IMR-90 (cell line): ENCODE data around the gene ZSCAN16. TPM values are rescaled to one million over a fixed set of nuclear protein-coding genes. Genes with fewer than 3 reads are reported as not detected.

ENCODE experiments used
- ATAC-seq: fragments of 200-7000 bp; cut with Tn5 transposase; 2 replicates; pipeline ENCODE4 v1.9.1; 2020; ENCODE audit warnings: low read depth, mild to moderate bottlenecking, moderate library complexity
- BruUV-seq: library from RNA; stranded (reverse); fragments of 400-500 nt; replicated peaks from 2 replicates; lab custom pipeline; 2021; lab: Mats Ljungman, UMichigan
- CTCF ChIA-PET: fragments of 300-600 bp; formaldehyde crosslinking; extraction: SDS; loops from one replicate; lab custom pipeline; 2021; ENCODE audit warnings: antibody characterized with exemption; lab: Yijun Ruan, JAX
- POLR2A ChIA-PET: fragments of 300-600 bp; sonication (Branson Sonifier 250); formaldehyde crosslinking; loops from one replicate; lab custom pipeline; 2022; ENCODE audit warnings: antibody characterized with exemption; ENCODE audit not compliant: unreplicated experiment; lab: Charles Lee
- DNase-seq: peaks from one replicate; pipeline ENCODE4 v3.0.0; 2013
- H2AFZ ChIP-seq: replicated peaks from 2 replicates; pipeline ENCODE3; 2013; ENCODE audit warnings: low read length, mild to moderate bottlenecking; ENCODE audit not compliant: poor library complexity
- H2AK5ac ChIP-seq: 2 replicates; pipeline ENCODE4 v1.6.1; 2013; ENCODE audit warnings: low read depth, low read length, inconsistent platforms
- H2AK9ac ChIP-seq: replicated peaks from 2 replicates; pipeline ENCODE3; 2013; ENCODE audit warnings: mild to moderate bottlenecking, low read depth, low read length, moderate library complexity; ENCODE audit not compliant: poor library complexity
- H2BK120ac ChIP-seq: 2 replicates; pipeline ENCODE4 v1.6.1; 2013; ENCODE audit warnings: low read depth, low read length, inconsistent platforms
- H2BK15ac ChIP-seq: 3 replicates; pipeline ENCODE4 v1.6.1; 2013; ENCODE audit warnings: low read depth, low read length, inconsistent platforms
- H2BK20ac ChIP-seq: 2 replicates; pipeline ENCODE4 v1.6.1; 2013; ENCODE audit warnings: low read depth, mild to moderate bottlenecking, inconsistent platforms, low read length, moderate library complexity
- H2BK5ac ChIP-seq: 2 replicates; pipeline ENCODE4 v1.6.1; 2013; ENCODE audit warnings: mild to moderate bottlenecking, low read depth, low read length, inconsistent platforms; ENCODE audit not compliant: poor library complexity, severe bottlenecking
- H3K14ac ChIP-seq: replicated peaks from 2 replicates; pipeline ENCODE4 v1.6.1; 2013; ENCODE audit warnings: low read depth, low read length, inconsistent platforms
- H3K18ac ChIP-seq: 2 replicates; pipeline ENCODE4 v1.6.1; 2013; ENCODE audit warnings: low read depth, low read length, control low read depth
- H3K23ac ChIP-seq: 2 replicates; pipeline ENCODE4 v1.6.1; 2013; ENCODE audit warnings: low read depth, low read length, inconsistent platforms
- H3K27ac ChIP-seq: 2 replicates; pipeline ENCODE4 v1.5.1; 2013; ENCODE audit warnings: mild to moderate bottlenecking, control low read depth, low read length; ENCODE audit not compliant: insufficient read depth
- H3K27me3 ChIP-seq: 2 replicates; pipeline ENCODE4 v1.6.1; 2013; ENCODE audit warnings: low read length; ENCODE audit not compliant: control insufficient read depth, insufficient read depth
- H3K36me3 ChIP-seq: 2 replicates; pipeline ENCODE4 v1.6.1; 2013; ENCODE audit warnings: low read length, mixed read lengths; ENCODE audit not compliant: control insufficient read depth, insufficient read depth
- H3K4ac ChIP-seq: 2 replicates; pipeline ENCODE4 v1.6.1; 2013; ENCODE audit warnings: low read depth, low read length, inconsistent platforms
- H3K4me1 ChIP-seq: 2 replicates; pipeline ENCODE4 v1.6.1; 2013; ENCODE audit warnings: low read length, mixed read lengths; ENCODE audit not compliant: control insufficient read depth, insufficient read depth
- H3K4me2 ChIP-seq: 2 replicates; pipeline ENCODE4 v1.6.1; 2013; ENCODE audit warnings: low read depth, mild to moderate bottlenecking, control low read depth, low read length, moderate library complexity
- H3K4me3 ChIP-seq: 2 replicates; pipeline ENCODE4 v1.5.1; 2013; ENCODE audit warnings: low read depth, mild to moderate bottlenecking, control low read depth, low read length, moderate library complexity; ENCODE audit not compliant: insufficient read depth
- H3K56ac ChIP-seq: 2 replicates; pipeline ENCODE4 v1.6.1; 2013; ENCODE audit warnings: low read length, inconsistent platforms; ENCODE audit not compliant: insufficient read depth; ENCODE audit errors: extremely low read depth
- H3K79me1 ChIP-seq, 2 experiments: 2 replicates each; pipeline ENCODE4 v1.6.1; 2013; ENCODE audit warnings: low read length in 2 of 2, inconsistent platforms in 1 of 2, low read depth in 1 of 2
- H3K9ac ChIP-seq: 2 replicates; pipeline ENCODE4 v1.6.1; 2013; ENCODE audit warnings: low read depth, low read length, control low read depth
- H3K9me1 ChIP-seq: 2 replicates; pipeline ENCODE4 v1.6.1; 2013; ENCODE audit warnings: low read length, inconsistent platforms; ENCODE audit not compliant: insufficient read depth
- H3K9me3 ChIP-seq: 2 replicates; pipeline ENCODE4 v1.6.1; 2013; ENCODE audit warnings: low read length; ENCODE audit not compliant: control insufficient read depth, insufficient read depth
- H4K20me1 ChIP-seq: 2 replicates; pipeline ENCODE4 v1.6.1; 2013; ENCODE audit warnings: low read length, inconsistent platforms; ENCODE audit not compliant: insufficient read depth
- H4K5ac ChIP-seq: 2 replicates; pipeline ENCODE4 v1.6.1; 2013; ENCODE audit warnings: mild to moderate bottlenecking, low read depth, low read length, control low read depth
- H4K8ac ChIP-seq, 2 experiments: 2 replicates each; pipeline ENCODE4 v1.6.1; 2013; ENCODE audit warnings: low read depth in 2 of 2, low read length in 2 of 2, control low read depth in 1 of 2, inconsistent platforms in 1 of 2
- H4K91ac ChIP-seq: 2 replicates; pipeline ENCODE4 v1.6.1; 2013; ENCODE audit warnings: low read depth, low read length, inconsistent platforms; ENCODE audit not compliant: insufficient read depth
- CEBPB ChIP-seq: IDR thresholded peaks from 2 replicates; pipeline ENCODE4 v1.6.1; 2012; ENCODE audit warnings: low read depth, low read length, improper control_type of control experiment
- MAZ ChIP-seq: IDR thresholded peaks from 2 replicates; pipeline ENCODE4 v1.6.1; 2012; ENCODE audit warnings: low read depth, mild to moderate bottlenecking, low read length, improper control_type of control experiment, moderate library complexity, borderline replicate concordance
- MXI1 ChIP-seq: IDR thresholded peaks from 2 replicates; pipeline ENCODE4 v1.6.1; 2012; ENCODE audit warnings: low read depth, mild to moderate bottlenecking, low read length, moderate library complexity, borderline replicate concordance
- NFE2L2 ChIP-seq: fragments of 150-350 bp; IDR thresholded peaks from 2 replicates; pipeline ENCODE4 v1.6.1; 2016; ENCODE audit warnings: low read depth, mild to moderate bottlenecking, low read length
- SMC3 ChIP-seq: fragments of 150-350 bp; IDR thresholded peaks from 2 replicates; pipeline ENCODE4 v1.6.1; 2016; ENCODE audit warnings: low read depth, mild to moderate bottlenecking, antibody characterized with exemption, low read length, moderate library complexity
- WGBS, 2 experiments: methylation state at CpG; one replicate each; pipeline versions ENCODE4 v1.1.5 to v1.1.7; 2013; ENCODE audit warnings: missing lambda C conversion rate in 2 of 2; ENCODE audit not compliant: insufficient read length in 1 of 2; ENCODE audit errors: extremely low coverage in 2 of 2; 5-methylcytosine and 5-hydroxymethylcytosine counted together
- dilution Hi-C: fragments of 300-500 bp; cut with HindIII; formaldehyde crosslinking; loops from one replicate; pipeline ENCODE4 v1.14.3; 2018; ENCODE audit warnings: low sequenced_read_pairs; ENCODE audit not compliant: unreplicated experiment
- in situ Hi-C: fragments of 300-500 bp; cut with MboI; formaldehyde crosslinking; loops from 3 replicates; pipeline ENCODE4 v1.14.3; 2019; ENCODE audit warnings: low sequenced_read_pairs, inconsistent platforms, mixed read lengths
- intact Hi-C: fragments of 100-400 bp; cut with micrococcal nuclease; formaldehyde crosslinking; loops from 2 replicates; pipeline ENCODE4 v1.10.0; 2022
- polyA plus RNA-seq, 3 experiments: library from polyadenylated mRNA; depleted of rRNA; stranded (reverse); fragments of >200 nt; gene quantifications; 2 replicates each; pipeline ENCODE4 v1.2.3, GENCODE V29; 2012; ENCODE audit warnings: low replicate concordance in 1 of 3
- total RNA-seq: library from RNA; depleted of rRNA; stranded (reverse); fragments of >200 nt; gene quantifications from 2 replicates; pipeline ENCODE4 v1.2.3, GENCODE V29; 2012
- TF ChIP-seq, protein P1 (sequence below): fragments of 150-350 bp; IDR thresholded peaks from 2 replicates; pipeline ENCODE4 v1.6.1; 2017; ENCODE audit warnings: mild to moderate bottlenecking, antibody characterized with exemption, low read length, low read depth
- TF ChIP-seq, protein P2 (sequence below): fragments of 150-350 bp; IDR thresholded peaks from 2 replicates; pipeline ENCODE4 v1.6.1; 2016; ENCODE audit warnings: low read depth, mild to moderate bottlenecking, low read length, moderate library complexity, borderline replicate concordance

Gene ZSCAN16
- total and polyA plus RNA-seq, 2 of the 4 experiments (the other 2 are of a cell fraction) = 1.8 to 3.0 TPM

DNA sequence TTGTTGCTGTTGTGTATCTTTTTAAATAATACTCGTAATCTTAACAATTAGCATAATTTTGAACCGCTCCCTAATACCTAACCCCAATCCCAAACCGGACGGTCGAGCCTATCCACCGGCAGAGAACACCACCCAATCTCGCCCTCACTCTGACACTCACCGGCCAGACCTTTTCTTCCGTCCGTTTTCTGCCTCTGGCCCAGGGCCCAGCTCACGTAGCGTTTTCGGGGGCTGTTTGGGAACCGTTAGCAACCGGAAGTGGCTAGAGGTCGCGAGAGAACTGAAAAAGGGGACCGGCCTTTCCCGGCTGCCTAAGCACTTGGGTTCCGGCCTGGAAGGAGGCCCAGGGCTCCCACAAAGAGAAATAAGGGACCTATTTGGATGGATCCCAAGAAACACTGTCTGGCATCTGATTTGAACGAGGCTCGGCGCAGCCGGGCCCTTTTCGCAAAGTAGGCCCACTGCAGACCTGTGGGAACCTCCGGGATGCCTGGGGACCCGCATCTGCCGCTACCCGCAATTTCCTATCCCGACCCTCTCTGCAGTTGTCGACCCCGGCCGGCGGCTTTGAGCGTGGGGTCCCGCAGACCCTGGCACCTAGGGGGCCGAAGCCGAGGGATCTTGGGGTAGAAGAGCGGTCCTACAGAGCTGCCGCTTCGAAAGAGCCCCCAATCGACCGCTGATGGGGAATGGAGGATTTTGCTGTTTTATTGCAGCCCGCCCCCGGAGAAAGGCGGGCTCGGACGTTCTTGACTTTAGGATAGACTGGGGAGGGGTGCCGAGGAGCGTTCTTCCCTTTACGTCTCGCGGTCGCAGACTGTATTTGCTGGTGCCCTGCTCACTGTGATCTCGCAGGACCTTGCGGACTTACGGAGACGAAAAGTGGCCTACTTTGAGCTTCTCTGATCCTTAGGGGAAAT, 12.4 kb downstream of the ZSCAN16 start (continued):
- TF ChIP-seq, protein P1, sequence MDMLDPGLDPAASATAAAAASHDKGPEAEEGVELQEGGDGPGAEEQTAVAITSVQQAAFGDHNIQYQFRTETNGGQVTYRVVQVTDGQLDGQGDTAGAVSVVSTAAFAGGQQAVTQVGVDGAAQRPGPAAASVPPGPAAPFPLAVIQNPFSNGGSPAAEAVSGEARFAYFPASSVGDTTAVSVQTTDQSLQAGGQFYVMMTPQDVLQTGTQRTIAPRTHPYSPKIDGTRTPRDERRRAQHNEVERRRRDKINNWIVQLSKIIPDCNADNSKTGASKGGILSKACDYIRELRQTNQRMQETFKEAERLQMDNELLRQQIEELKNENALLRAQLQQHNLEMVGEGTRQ = no peak

DNA sequence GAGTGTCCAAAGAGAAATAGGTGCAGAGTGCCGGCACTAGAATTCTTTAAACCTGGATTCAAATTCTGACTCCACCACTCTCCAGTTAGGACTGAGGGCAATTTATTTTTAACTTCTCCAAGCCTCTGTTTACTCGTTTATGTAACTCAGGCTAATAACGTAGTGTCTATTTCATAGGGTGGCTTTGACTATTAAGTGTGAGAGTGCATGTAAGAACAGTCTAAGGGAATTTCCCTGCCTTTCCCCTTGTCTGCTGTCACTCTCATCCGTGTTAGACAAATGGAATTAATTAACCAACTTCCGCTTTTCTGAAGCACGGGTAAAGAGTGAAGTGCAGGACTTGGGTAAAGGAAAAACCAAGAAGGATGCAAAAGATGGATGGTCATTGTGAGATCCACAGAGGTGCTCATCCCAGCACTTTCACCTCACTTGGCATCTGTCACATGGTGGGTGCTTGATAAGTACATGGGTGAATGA, 13.1 kb downstream of the ZSCAN16 start:
- BruUV-seq = no TSS peak
- no peak for ATAC-seq
- H3K9ac ChIP-seq = peak overlapping the region; percentile 73

More for the DNA sequence above, 13.1 kb downstream of the ZSCAN16 start:
- Histone ChIP-seq H3K56ac (peak overlapping the region; percentile 72), H2BK20ac (no peak overlapping the region), H3K36me3 (no peaks in the 10 kb centered on the region; the same call in 1 of the 2 replicates), H3K18ac (peak overlapping the region; percentile 63), H3K4me1 (peaks cover 2% of the 10 kb centered on the region; the same call in 1 of the 2 replicates), H2AK9ac (peak overlapping the region; percentile 56), H4K20me1 (no peaks in the 10 kb centered on the region), H3K4me3 (peak overlapping the region; percentile 95), H4K91ac (peak overlapping the region; percentile 75), H3K14ac (peak overlapping the region; percentile 75), H3K9me3 (no peaks in the 10 kb centered on the region), H3K27me3 (no peaks in the 10 kb centered on the region), H2AK5ac (peak overlapping the region; percentile 37; the same call in 1 of the 2 replicates), H2BK120ac (0 out of 2 replicates have a peak overlapping the region, but pooled peaks have one; percentile 28), H4K5ac (peak overlapping the region; percentile 86), H3K23ac (peak overlapping the region; percentile 70), H2AFZ (peak overlapping the region; percentile 97), H4K8ac (peak overlapping the region; percentile 68 to 84), H3K79me1 (peaks cover 3 to 34% of the 10 kb centered on the region in 2 experiments; a peak in 3 of 4 replicates), H3K4me2 (peak overlapping the region; percentile 88), H3K9me1 (no peaks in the 10 kb centered on the region), H2BK5ac (peak overlapping the region; percentile 44), H3K4ac (peak overlapping the region; percentile 76), H2BK15ac (peak overlapping the region; percentile 27; the same call in 2 of the 3 replicates), H3K27ac (peak overlapping the region; percentile 75)
- intact Hi-C loops (loop anchor here (2.0 to 5.0 kb wide), 3 partner anchors 75 to 260 kb away; partner anchors contain the start of genes ZSCAN12 and ZSCAN26), in situ Hi-C loops (no loop called here), dilution Hi-C loops (no loop called here)
- peak; percentile 14 for DNase-seq
- POLR2A ChIA-PET = interaction anchor here (0.6 kb wide), 1 partner anchor 775 kb away, joined by 4 read pairs; no protein-coding TSS in a partner anchor
- no CpG with 5 or more reads among the region's 6 CpGs for WGBS, 2 experiments
- CTCF ChIA-PET = no interaction called here
- TF ChIP-seq NFE2L2 (no peak), CEBPB (no peak), MAZ (no peak), MXI1 (no peak), SMC3 (no peak)
- TF ChIP-seq, protein P2, sequence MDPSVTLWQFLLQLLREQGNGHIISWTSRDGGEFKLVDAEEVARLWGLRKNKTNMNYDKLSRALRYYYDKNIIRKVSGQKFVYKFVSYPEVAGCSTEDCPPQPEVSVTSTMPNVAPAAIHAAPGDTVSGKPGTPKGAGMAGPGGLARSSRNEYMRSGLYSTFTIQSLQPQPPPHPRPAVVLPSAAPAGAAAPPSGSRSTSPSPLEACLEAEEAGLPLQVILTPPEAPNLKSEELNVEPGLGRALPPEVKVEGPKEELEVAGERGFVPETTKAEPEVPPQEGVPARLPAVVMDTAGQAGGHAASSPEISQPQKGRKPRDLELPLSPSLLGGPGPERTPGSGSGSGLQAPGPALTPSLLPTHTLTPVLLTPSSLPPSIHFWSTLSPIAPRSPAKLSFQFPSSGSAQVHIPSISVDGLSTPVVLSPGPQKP = no peak
